Brain pericyte (primary cell): ENCODE data around the gene KLHL13.
"Not testable (repeated sequence)": the region's sequence is repeated elsewhere in the genome, so short reads cannot be mapped to it uniquely, and the experiment has no call there.

ENCODE experiments used
- DNase-seq: peaks from one replicate; pipeline ENCODE4 v3.0.0-alpha.2; 2012; ENCODE audit warnings: low read depth, low spot score

KLHL13 gene

DNA sequence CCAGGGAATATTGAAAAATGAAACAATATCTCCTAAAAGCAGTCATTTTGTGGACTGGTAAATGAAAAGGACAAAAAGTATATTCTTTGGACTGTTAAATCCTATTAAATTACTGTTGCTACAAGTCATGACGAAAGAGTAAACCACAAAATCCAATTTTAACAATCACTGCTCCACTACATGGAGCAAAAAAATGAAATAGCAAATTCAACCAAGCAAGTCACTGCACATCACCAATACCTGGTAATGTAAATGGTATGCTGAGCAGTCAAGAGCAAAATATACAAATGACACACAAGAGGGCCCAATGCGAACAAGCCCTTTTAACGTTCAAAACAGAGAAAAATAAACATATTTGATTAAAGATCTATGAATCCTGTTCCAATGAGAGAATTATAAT, 126.2 kb downstream of the KLHL13 start:
- no peak for DNase-seq

DNA sequence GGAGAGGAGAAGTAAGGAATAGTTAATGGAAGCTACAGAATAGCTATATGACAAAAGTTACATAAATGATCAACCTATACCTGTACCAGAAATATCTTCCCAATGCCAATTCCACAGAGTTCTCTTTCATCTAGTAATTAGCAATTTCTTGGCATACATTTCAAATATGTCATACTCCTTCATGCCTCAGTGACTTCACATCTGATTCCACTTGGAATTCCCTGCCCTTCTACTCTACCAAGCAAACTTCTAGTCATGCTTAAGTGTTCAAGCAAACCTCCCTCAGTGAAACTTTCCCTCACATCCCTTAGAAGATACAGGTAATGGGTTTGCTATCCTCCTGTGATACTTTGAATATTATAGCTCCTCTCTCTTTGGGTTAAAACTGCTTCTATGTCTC, 127.1 kb downstream of the KLHL13 start:
- DNase-seq, result no peak

DNA sequence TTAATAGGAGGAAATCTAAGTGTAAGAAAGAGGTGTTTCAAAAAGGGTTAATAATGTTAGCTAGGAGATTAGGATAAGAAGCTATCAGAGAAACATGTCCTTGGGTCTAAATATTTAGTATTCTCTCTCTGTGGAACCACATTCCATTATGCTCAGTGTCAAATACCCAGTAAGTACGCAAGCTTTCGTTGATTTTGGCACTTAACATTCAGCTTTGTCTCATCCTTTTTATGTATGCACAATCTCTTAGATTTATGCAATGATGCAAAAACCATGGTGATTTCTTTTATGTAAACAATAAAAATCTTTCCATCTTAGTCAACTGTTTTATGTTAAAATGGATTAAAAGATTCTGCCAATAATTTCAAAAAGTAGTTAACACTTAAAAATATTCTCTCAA, 129.2 kb downstream of the KLHL13 start:
- no peak for DNase-seq

DNA sequence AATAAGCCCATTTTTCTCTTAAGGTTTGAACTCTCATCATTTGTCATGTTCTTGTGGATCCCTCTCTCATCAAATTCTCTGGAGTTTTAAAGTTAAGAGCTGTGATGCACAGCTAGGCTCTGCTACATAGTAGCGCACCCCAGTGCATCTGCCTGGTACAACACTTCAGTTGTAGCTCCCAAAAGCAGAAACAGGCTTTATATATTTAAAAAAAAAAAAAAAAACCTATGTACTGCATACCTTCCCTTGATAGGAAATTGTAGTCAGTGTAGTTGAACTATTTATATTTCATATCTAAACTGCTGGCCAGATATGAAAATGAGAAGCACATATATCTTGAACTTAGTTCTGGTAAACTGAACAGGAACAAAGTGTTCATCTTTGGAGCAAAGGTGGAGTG, 131.4 kb downstream of the KLHL13 start:
- DNase-seq, result no peak

DNA sequence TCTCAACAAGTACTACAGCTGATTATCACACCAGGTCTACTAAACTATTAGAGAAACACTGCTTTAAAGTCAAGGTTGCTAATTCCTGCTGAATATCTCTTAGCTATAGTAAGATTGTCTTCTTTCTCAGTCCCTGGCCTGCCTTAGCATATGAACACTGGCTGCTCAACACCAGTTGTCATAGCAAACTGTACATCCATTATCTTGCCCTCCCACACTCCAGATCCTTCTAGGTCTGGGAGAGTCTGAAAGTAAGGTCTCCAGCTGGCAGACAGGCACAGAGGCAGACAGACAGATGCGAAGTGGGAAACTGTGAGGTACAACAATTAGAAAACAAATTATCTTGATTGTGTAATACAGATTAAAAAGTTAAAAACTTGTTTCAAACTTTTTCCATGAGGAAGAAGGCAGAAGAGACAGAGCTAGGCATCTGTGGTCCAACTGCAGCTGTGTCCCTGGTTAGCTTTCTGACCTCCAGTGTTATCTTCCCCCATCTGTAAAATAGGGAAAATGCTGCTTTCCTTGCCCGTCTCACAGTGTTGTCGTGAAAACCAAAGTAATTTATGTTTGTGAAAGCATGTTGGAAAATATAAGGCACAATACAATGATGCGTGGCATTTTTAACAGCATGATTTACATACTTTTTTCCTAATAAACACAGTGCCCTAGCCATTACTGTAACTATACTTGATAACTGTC, 133.8 kb downstream of the KLHL13 start:
- no peak for DNase-seq

DNA sequence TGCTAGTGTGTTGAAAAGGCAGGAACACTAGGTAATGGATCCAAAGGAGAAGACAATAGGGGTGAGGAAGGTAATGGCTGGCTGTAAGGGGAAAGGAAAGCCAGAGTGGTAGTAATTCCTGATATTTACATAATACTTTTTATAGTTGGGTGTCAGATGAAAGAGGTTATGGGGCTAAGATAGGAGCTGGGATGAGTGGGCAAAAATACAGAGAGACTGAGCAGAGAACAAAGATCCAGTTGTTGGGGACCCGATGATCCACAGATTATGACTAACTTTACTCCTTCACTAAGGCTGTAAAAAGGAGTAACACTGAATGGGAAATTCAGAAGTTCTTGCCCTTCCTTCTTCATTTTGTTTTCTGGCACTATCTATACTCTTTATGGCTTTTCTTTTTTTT, 138.2 kb downstream of the KLHL13 start:
- no peak for DNase-seq

DNA sequence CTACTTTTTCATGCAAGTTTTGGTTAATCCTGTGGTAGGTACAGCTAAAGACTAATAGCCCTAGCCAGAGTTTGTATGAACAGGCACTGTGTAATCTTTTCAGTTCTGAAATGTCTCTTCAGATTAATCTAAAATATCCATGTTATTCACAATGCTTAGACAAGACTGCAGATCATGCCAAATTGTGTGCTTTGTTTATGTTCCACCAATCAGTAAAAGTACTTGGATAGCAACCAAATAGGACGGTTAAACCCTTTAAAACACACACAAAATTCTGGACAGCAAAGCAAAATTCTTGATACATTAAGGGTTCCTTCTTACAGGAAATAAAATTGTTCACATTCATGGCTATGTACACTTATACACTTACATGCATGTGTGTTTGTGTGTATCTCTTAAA, 139.1 kb downstream of the KLHL13 start:
- DNase-seq, result no peak

DNA sequence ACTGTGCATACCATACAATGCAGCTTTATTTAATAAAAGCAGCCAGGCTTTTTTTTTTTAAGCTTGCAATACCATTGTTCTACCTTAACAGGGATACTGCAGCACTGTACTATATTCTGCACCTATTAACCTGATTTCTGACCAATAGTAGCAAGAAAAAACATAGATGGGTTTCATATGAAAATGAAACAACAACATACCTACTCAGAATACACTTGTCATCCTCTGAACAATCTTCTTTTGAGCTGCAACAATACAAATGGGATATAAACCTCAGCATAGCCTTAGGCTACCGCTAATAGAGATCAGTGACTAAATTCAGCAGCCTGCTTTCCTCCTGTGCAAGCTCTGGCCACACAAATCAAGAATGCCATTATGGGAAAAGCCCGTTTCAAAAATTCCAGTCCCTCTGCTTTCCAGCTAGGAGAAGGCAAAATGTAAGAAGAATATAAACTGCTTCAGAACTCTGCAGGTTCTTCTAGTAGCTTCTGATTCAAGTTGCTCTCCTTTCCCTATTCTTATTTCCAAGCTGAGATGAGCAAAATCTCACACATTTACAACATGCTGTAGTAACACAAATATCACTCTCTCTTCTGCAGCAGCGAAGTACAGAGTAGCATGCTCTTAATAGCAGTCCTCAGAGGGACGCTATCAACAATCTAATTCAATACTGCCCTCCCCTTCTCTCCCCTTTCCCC, 143.4 kb downstream of the KLHL13 start:
- no peak for DNase-seq

DNA sequence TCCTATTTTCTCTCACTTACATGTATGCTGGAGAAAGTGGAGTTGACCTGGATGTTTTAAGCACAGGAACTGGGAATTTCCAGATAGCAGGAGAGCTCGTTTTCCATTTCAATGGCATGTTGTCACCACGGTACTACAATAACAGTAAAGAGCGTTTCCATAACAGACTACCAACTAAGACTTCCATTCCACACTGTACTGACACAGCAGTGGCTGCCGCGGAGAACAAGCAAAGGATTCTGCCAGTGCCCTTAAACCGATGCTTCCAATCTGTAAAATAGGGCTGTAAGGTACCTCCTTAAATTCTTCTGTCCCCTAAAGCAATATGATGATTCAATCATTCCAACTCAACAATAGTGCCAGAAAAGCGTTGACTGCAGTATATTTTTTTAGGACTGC, 143.9 kb downstream of the KLHL13 start:
- DNase-seq, result no peak

DNA sequence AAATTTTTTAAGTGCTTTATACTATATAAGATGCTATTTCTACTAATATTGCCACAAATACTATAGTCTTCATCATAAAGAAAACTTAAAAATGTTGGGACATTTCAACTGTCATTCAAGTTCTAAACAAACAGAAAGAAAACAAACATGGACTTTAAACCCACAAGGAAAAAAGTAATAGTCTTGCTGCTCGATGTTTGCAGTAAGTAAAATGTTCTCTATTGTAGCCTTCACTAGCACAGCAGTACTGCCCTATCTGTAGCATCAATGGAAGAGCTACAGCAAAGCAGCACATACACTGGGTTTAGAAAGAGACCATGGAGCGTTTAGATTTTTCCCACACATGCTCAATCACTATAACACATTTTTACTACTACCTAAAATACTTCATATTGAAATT, 146.8 kb downstream of the KLHL13 start:
- DNase-seq, result no peak

DNA sequence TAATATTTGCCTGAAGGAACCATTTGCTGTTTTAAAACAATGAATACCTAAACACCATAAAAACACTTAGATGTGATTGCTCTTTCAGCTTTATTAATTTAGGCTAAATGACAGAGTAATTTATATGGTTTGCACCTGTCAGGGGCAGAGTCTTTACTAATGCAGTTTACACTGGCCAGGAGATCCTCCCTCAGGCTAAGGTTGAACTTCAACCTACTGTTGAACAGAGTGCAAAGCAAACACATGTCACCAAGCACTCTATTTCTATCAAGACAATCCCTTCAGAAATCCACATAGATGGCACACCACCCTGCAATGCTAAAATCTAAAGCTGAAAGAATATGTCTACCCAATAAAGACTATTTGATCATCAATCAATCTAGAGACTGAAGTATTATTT, 147.3 kb downstream of the KLHL13 start:
- DNase-seq, result no peak

DNA sequence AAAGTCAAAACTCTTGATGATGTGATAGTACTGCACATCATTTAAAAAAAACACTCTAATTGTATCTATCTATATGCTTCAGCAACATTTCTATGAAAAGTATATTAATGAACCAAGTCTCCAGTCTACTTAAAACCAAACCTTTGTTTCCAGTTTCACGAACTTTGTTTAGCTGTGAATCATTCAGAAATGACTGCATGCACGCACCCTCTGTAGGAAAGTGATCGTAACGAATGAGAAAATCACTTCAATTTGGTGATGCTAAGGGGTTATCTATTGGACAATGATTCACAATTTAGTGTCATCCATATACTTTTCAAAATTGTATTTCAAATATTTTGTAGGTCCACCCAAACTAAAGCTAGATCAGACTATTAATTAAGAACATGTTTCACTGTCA, 157.6 kb downstream of the KLHL13 start:
- no peak for DNase-seq

DNA sequence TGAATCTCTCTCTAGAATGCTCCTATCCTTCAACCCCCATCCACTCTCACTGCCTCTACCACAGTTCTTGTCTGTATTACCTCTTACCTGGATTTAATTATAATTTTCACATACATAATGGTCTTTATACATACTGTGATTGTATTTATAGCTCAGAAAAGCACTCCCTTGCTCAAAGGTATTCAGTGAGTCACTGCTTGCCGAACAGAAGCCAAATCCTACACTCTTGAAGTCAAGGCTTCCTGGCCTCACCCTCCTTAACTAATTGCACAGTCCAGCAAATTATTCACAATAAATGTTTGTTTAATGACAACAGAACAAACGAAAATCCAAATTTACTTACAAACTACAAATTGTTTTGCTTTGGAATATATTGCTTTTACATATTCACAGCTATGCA, 159.5 kb downstream of the KLHL13 start:
- DNase-seq, result no peak

DNA sequence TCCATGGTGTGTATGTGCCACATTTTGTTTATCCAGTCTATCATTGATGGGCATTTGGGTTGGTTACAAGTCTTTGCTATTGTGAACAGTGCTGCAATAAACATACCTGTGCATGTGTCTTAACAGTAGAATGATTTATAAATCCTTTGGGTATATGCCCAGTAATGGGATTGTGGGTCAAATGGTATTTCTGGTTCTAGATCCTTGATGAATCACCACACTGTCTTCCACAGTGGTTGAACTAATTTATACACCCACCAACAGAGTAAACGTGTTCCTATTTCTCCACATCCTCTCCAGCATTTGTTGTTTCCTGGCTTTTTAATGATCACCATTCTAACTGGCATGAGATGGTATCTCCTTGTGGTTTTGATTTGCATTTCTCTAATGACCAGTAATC, 177.3 kb downstream of the KLHL13 start:
- DNase-seq, result not testable (repeated sequence)

DNA sequence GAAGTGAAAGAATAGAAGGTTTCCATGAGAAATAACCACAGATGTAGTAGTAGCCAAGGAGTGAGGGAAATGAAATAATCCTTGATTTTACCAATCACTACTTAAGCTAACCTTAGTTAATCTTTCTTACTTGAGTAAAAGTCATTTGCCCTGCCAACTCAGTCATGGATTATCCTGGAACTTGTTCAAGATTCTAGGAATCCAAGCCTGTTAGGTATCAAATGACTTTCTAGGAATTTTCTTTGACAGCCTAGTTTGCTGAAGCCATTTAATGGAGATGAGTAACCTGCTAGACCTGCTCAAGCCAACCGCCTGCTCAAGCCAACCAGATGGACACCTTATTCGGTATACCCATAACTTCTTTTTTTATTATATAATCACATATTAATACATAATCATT, 180.5 kb downstream of the KLHL13 start:
- no peak for DNase-seq

DNA sequence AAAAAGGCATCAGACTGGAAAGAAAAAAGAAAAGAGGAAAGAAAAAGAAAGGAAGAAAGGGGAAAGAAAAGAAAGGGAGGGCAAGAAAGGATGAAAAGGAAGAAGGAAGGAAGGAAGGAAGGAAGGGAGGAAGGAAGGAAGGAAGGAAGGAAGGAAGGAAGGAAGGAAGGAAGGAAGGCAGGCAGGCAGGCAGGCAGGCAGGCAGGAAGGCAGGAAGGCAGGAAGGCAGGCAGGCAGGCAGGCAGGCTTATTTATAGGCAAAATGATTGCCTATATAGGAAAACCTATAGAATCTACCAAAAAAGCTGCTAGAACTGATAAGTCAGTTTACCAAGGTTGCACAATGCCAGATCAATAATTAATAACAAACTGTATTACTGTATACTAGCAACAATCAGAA, 186.5 kb downstream of the KLHL13 start:
- DNase-seq, result not testable (repeated sequence)

DNA sequence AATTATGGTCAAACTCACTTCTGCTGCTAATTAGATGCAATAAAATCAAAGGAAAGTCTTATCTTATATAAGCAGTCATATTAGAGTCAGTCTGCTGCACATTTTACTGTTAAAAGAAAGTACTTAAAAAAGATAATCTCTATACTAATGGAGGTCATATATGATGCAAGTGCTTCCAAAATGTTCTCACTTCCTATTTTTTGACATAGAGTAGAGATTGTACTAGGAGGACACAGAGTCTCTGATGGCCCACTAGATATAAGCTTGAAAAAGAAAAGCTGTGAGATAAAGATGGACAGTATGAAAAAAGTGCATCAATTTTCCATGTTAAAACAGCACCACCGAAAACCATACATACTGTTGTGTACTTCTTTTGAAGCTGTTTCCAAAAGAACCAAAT, 196.9 kb downstream of the KLHL13 start:
- no peak for DNase-seq

DNA sequence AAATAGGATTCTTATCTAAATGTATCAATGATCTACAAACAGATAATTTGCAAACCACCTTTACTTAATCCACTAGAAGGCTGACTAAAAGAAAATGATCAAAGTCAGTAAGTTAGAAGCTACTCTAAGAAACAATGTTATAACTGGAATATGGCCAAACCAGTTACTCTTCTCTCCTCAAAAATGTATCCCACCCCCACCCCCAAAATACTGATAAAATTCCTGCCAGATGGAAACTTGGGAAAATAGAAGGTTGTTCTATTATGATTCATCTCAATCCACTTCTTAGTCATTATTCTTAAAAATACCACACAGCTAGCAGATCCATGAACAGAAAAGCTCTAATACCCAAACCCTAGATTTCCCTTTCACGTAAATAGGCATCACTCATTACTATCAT, 206.4 kb downstream of the KLHL13 start:
- no peak for DNase-seq

DNA sequence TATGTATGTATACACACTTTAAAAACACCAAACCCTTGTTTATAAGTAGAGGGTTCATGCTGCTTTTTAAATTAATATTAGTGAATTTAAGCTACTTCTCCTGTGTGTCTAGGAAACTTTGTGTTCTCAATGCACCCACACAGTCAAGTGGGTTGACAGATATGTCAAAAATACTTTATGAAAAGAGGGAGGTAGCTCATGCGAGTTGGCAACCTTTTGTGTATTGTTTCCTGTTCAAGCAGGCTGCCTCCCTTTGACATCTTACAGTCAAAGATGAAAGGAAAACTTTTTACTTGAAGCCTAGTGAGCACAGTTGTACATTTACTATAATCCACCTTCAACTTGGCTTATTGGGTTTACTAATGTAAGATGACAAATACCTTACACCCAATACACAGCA, 218.4 kb downstream of the KLHL13 start:
- DNase-seq, result no peak

DNA sequence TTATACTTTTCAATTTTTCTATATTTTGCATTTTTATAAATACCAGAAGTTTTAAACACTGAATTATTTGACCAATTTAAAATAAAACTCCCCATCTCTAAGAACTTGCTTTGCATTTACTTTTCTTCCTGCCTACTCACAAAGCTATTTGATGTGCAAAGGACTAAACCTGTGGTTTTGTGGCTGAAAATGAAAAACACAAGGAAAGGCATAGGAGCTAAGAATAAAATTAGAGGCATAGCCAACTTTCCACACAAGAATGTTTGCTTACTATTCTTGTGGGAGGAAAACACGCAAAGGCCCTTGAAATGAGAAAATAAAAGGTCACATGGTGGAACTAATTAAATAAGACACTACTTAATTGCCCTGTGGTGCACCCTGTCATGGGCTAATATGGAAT, 221.2 kb downstream of the KLHL13 start:
- no peak for DNase-seq

DNA sequence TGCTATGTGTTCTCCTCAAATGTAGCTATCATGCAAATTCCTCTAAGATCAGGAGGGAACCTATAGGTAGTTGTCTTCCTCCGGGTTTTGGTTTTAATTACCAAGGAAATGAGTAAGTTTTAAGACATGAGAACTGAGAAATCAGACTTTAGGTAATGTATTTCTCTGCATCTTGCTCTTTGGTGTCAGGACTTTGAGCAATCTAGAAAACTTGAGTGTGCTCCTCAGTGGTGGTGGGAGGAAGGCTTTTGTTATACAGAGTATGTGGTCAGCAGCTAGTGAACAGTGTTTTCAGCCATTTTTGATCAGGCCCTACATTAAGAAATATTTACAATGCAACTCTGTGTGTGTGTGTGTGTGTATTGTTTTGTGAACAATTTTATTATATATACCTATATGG, 224.1 kb downstream of the KLHL13 start:
- no peak for DNase-seq

DNA sequence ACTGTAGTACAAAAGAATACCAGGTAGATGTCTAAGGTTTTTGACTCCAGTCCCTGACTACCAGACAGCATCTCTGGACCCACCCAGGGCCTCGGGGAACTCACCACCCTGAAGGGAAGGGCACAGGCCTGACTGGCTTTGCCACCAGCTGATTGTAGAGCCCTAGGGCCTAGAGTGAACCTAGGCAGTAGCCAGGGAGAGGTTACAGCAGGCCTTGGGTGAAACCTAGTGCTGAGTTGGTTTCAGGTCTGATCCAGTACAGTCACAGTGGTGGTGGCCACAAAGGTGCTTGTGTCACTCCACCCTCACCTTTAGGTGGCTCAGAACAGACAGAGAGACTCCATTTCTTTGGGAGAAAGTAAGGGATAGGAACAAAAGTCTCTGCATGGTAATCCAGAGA, 244.8 kb downstream of the KLHL13 start:
- DNase-seq, result no peak

DNA sequence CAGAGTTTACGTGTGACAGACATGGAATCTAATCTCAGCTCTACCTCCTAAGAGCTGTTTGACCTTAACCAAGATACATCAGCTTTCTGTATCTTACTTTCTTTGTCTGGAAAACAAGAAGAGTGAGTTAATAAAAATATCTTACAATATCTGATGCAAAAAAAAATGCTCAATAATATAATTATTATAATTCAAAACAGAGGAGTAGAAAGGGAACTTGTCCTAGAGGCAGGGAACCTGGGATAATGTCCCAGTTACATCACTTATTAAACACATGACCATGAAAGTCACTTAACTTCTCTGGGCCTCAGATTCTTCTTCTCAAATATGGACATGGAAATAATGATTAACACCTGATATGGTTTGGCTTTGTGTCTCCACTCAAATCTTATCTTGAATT, 256.1 kb downstream of the KLHL13 start:
- no peak for DNase-seq

DNA sequence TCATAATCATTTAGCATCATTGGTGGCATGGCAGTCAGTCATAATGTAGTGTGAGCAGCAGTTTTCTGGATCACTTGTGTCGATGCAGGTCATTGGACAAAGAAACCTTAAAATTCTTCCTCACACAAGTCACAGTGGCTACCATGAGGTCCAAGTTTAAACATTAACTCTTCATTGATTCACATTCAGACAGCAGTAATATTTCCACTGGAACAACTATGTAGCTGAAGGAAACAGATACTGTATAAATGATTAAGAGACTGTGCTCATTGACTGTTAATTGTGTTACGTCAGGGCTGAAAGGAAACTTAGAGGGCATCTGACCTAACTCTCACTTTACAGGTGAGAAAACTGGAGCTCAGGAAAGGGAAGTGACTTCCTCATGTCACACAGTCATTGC, 261.8 kb downstream of the KLHL13 start:
- no peak for DNase-seq
